Sigmoid colon (tissue), 7 donors: ENCODE data around the gene ZNF318. TPM values are rescaled to one million over a fixed set of nuclear protein-coding genes. Genes with fewer than 3 reads are reported as not detected.
"Not testable (repeated sequence)": the region's sequence is repeated elsewhere in the genome, so short reads cannot be mapped to it uniquely, and the experiment has no call there.

Experiments
- DNase-seq: peaks from one replicate; pipeline ENCODE4 v3.0.0-alpha.2; 2019
- H3K27ac ChIP-seq, 4 donors: fragments of 200-600 bp; sonication (generic); one replicate each; pipeline ENCODE4 v1.5.1; 2016 to 2019; ENCODE audit warnings: mild to moderate bottlenecking in 1 of 4
- H3K27me3 ChIP-seq, 3 donors: fragments of 200-600 bp; sonication (generic); one replicate each; pipeline ENCODE4 v1.5.1; 2019; ENCODE audit warnings: mild to moderate bottlenecking in 1 of 3
- H3K36me3 ChIP-seq, 4 donors: fragments of 200-600 bp; sonication (generic); one replicate each; pipeline ENCODE4 v1.5.1; 2016 to 2019
- H3K4me1 ChIP-seq, 4 donors: fragments of 200-600 bp; sonication (generic); one replicate each; pipeline ENCODE4 v1.5.1; 2017 to 2019
- H3K4me3 ChIP-seq, 4 donors: fragments of 200-600 bp; sonication (generic); one replicate each; pipeline ENCODE4 v1.5.1; 2017 to 2019; ENCODE audit warnings: mild to moderate bottlenecking in 2 of 4, moderate library complexity in 1 of 4
- H3K9me3 ChIP-seq, 4 donors: fragments of 200-600 bp in 3 of 4; sonication (generic) in 3 of 4; one replicate each; pipeline versions ENCODE4 v1.5.1 to v1.6.1; 2013 to 2019
- EP300 ChIP-seq, 4 donors: sonication (generic); formaldehyde crosslinking; IDR thresholded peaks; one replicate each; pipeline ENCODE4 v1.6.1; 2017; ENCODE audit warnings: antibody characterized with exemption in 4 of 4
- POLR2A ChIP-seq, 2 donors: fragments of 450-650 bp; IDR thresholded peaks; one replicate each; pipeline ENCODE4 v1.6.1; 2016; ENCODE audit warnings: antibody characterized with exemption in 2 of 2, mild to moderate bottlenecking in 2 of 2, moderate library complexity in 2 of 2
- POLR2AphosphoS5 ChIP-seq, 4 donors: sonication (generic); formaldehyde crosslinking; IDR thresholded peaks; one replicate each; pipeline ENCODE4 v1.6.1; 2017; ENCODE audit warnings: antibody characterized with exemption in 4 of 4
- WGBS, 2 donors: extraction: QIAGEN DNeasy Blood & Tissue Kit; methylation state at CpG; one replicate each; pipeline ENCODE4 v1.1.7; 2013; 5-methylcytosine and 5-hydroxymethylcytosine counted together
- intact Hi-C: fragments of 100-400 bp; cut with DNase I; formaldehyde crosslinking; loops from one replicate; pipeline ENCODE4 v1.15.1; 2023
- polyA plus RNA-seq, 3 donors: library from polyadenylated mRNA; stranded (reverse); fragments of 200-250 nt; gene quantifications; one replicate each; pipeline ENCODE4 v1.2.3, GENCODE V29; 2013
- total RNA-seq, 4 donors: library from RNA; depleted of rRNA; stranded (reverse); fragments of >200 nt; gene quantifications; one replicate each; pipeline ENCODE4 v1.1.0, GENCODE V29; 2016
- TF ChIP-seq, protein P1 (sequence below), 4 experiments: fragments of 450-650 bp in 3 of 4; fragments of 200-600 bp in 1 of 4; IDR thresholded peaks; one replicate each; pipeline ENCODE4 v1.5.1; 2016 to 2019; ENCODE audit warnings: antibody characterized with exemption in 4 of 4, mild to moderate bottlenecking in 3 of 4, moderate library complexity in 2 of 4
- donor health status: healthy with polysubstance abuse.
- donor health status: Bipolar disorder and iron deficiency.
- donor health status: healthy.

Gene ZNF318
- total and polyA plus RNA-seq, 7 donors: 2.1 to 19.1 (median 12.7) TPM

DNA sequence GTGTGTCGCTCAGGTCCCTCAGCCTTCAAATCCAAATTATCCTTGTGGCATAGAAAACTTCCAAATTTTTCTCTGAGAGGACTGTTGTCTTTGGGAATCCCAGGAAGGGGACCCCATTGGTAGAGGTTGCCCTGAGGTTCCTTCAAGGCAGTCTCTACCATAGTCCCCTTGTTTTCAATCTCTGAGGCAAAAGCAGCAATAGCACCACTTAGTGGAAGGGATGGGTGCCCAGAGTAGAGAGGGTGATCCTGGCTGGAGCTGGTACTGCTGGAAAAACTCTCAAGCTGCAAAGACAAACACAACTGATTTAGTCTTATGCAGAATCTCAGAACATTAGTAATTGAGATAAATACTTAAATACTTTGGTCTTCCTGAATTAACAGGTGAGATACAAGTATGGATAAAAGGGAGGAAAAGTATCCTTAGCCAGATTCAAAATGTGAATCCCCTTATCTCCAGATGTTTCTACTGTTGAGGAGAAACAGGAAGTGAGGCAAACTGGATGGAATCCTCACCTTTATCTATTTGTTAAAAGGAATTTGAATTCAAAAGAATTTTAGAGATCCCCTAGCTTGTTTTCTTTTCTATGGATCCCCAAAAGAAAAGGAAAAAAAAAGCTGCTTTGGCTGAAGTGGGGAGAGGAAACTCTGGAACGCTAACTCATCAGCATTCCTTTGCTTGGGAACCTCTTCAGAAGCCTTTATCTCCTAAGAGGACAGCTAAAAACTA, 13.4 kb downstream of the ZNF318 start:
- no peaks in the 10 kb centered on the region for H3K9me3 ChIP-seq
- peaks cover 13 to 83% (median 21%) of the 10 kb centered on the region in 4 donors for H3K36me3 ChIP-seq
- no peak for TF ChIP-seq EP300 (IDR thresholded peaks at IDR 0.05)
- TF ChIP-seq, protein P1, sequence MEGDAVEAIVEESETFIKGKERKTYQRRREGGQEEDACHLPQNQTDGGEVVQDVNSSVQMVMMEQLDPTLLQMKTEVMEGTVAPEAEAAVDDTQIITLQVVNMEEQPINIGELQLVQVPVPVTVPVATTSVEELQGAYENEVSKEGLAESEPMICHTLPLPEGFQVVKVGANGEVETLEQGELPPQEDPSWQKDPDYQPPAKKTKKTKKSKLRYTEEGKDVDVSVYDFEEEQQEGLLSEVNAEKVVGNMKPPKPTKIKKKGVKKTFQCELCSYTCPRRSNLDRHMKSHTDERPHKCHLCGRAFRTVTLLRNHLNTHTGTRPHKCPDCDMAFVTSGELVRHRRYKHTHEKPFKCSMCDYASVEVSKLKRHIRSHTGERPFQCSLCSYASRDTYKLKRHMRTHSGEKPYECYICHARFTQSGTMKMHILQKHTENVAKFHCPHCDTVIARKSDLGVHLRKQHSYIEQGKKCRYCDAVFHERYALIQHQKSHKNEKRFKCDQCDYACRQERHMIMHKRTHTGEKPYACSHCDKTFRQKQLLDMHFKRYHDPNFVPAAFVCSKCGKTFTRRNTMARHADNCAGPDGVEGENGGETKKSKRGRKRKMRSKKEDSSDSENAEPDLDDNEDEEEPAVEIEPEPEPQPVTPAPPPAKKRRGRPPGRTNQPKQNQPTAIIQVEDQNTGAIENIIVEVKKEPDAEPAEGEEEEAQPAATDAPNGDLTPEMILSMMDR (IDR thresholded peaks at IDR 0.05): peak in 1 of 4 experiments; percentile 14
- H3K4me3 ChIP-seq: no peak overlapping the region
- no peak for DNase-seq
- H3K27me3 ChIP-seq: no peaks in the 10 kb centered on the region
- no peaks in the 10 kb centered on the region for H3K4me1 ChIP-seq
- intact Hi-C loops: no loop called here
- whole genome bisulfite sequencing, 2 donors: 92 to 93% methylated on average over 2 of the region's 2 CpGs
- H3K27ac ChIP-seq: no peak overlapping the region

DNA sequence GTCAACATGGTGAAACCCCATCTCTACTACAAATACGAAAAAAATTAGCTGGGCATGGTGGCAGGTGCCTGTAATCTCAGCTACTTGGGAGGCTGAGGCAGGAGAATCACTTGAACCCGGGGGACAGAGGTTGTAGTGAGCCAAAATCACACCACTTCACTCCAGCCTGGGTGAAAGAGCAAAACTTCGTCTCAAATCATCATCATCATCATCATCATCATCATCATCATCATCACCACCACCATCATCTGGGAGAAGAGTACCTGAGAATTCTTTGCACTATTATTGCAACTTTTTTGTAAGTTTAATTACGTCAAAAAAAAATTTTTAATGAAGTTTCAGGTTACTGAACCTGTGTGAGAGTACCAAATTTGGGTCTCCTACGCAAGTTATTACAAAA, 17.5 kb downstream of the ZNF318 start:
- intact Hi-C loops, H3K27ac ChIP-seq: not testable (repeated sequence)
- peaks cover 23 to 91% (median 32%) of the 10 kb centered on the region in 4 donors for H3K36me3 ChIP-seq

DNA sequence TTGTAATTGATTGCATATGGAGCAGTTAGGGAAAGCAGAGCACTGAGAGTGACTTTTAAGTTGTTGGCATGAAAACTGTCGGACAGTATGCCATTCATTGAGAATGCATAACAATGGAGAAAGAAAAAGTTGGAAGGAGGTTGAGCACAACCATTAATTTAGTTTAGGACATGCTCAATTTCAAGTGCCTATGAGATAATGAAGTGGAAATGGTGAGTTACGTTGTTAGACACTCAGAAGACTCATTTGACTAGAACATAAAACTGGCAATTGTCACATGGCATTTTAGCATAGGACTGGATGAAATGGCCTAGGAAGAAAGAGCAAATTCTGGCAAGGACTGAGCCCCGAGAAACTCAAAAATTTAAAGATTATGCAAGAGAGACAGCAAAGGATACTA, 22.0 kb downstream of the ZNF318 start:
- peaks cover 30 to 95% (median 32%) of the 10 kb centered on the region in 4 donors for H3K36me3 ChIP-seq
- H3K27me3 ChIP-seq: no peaks in the 10 kb centered on the region
- H3K9me3 ChIP-seq: no peaks in the 10 kb centered on the region
- no peak for DNase-seq
- no peak overlapping the region for H3K27ac ChIP-seq
- H3K4me1 ChIP-seq: no peaks in the 10 kb centered on the region
- WGBS, 2 donors: 94 to 96% methylated on average over 3 of the region's 3 CpGs
- TF ChIP-seq POLR2AphosphoS5 (IDR thresholded peaks at IDR 0.05): no peak
- TF ChIP-seq, protein P1 (IDR thresholded peaks at IDR 0.05): no peak
- intact Hi-C loops: no loop called here
- H3K4me3 ChIP-seq: no peak overlapping the region

More for the DNA sequence above, 17.5 kb downstream of the ZNF318 start:
- H3K4me1 ChIP-seq, H3K27me3 ChIP-seq, DNase-seq, H3K4me3 ChIP-seq, H3K9me3 ChIP-seq: not testable (repeated sequence)
- 94 to 96% methylated on average over 5 of the region's 5 CpGs for WGBS, 2 donors

DNA sequence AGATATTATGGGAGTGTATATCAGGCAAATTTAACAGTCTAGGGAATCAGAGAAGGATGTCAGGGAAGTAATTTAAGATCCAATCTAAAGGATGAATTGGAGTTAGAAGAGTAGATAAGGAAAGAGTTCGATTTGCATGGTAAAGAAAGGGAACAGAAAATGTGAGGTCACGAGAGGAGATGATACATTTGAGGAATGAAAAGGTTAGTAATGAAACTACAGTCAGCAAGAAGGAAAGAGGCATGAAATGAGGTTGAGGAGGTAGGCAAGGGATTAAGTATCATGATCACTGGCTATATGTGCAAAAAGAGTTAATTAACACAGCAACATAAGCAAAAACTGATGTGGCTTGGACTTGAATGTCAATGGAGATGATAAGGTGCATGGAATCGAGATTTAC, 22.4 kb downstream of the ZNF318 start:
- DNase-seq: no peak
- intact Hi-C loops: no loop called here
- Histone ChIP-seq H3K4me3 (no peak overlapping the region), H3K9me3 (no peaks in the 10 kb centered on the region), H3K4me1 (no peaks in the 10 kb centered on the region), H3K27me3 (no peaks in the 10 kb centered on the region), H3K36me3 (peaks cover 31 to 95% (median 36%) of the 10 kb centered on the region in 4 donors), H3K27ac (no peak overlapping the region)
- TF ChIP-seq POLR2A (IDR thresholded peaks at IDR 0.05) (no peak), EP300 (IDR thresholded peaks at IDR 0.05) (no peak), POLR2AphosphoS5 (IDR thresholded peaks at IDR 0.05) (no peak)
- TF ChIP-seq, protein P1 (IDR thresholded peaks at IDR 0.05): no peak
- 77 to 83% methylated on average over 3 of the region's 3 CpGs for WGBS, 2 donors

DNA sequence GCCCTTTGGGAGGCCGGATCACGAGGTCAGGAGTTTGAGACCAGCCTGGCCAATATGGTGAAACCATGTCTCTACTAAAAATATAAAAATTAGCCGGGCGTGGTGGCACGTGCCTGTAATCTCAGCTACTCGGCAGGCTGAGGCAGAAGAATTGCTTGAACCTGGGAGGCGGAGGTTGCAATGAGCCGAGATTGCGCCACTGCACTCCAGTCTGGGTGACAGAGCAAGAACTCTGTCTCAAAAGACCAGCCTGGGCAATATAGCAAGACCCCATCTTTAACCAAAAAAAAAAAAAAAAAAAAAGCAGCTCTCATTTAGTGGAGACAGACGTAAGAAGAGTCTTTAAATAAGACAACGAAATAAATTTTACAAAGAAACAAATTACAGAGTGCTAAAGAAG, 23.2 kb downstream of the ZNF318 start:
- DNase-seq, H3K4me3 ChIP-seq, H3K9me3 ChIP-seq, H3K27me3 ChIP-seq, H3K4me1 ChIP-seq, H3K27ac ChIP-seq, intact Hi-C loops: not testable (repeated sequence)
- 96 to 97% methylated on average over 11 of the region's 11 CpGs for WGBS, 2 donors
- peaks cover 31 to 96% (median 42%) of the 10 kb centered on the region in 4 donors for H3K36me3 ChIP-seq

DNA sequence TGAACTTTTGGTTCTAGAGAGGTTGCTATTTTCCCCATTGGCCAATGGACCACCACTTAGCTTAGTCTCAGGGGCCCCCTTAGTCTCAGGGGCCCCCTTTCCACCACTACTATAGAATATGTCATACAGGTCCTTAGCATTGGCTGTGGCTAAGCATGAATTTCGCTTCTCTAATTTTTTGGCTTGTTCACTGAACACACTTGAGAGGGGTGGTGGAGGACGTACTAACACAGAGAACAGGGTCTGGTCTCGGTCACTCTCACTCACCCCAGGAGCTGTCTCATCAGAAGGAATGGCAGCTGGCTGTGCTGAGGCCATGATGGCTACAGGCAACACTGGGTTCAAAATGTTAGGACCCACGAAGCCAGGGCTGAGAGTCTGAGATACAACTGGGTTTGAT, 30.3 kb downstream of the ZNF318 start:
- Histone ChIP-seq H3K36me3 (peaks cover 28 to 78% (median 46%) of the 10 kb centered on the region in 4 donors), H3K9me3 (no peaks in the 10 kb centered on the region), H3K4me1 (peaks cover 0 to 5% (median 0%) of the 10 kb centered on the region in 4 donors), H3K27ac (no peak overlapping the region), H3K27me3 (no peaks in the 10 kb centered on the region), H3K4me3 (no peak overlapping the region)
- DNase-seq: no peak
- TF ChIP-seq EP300 (IDR thresholded peaks at IDR 0.05) (no peak), POLR2A (IDR thresholded peaks at IDR 0.05) (no peak), POLR2AphosphoS5 (IDR thresholded peaks at IDR 0.05) (no peak)
- TF ChIP-seq, protein P1 (IDR thresholded peaks at IDR 0.05): no peak
- intact Hi-C loops: no loop called here
- WGBS, 2 donors: 85 to 94% methylated on average over 4 of the region's 4 CpGs
